Measurements from ENCODE around the gene MBD6.
"Not testable (repeated sequence)": the region's sequence is repeated elsewhere in the genome, so short reads cannot be mapped to it uniquely, and the experiment has no call there.

MBD6 gene

DNA sequence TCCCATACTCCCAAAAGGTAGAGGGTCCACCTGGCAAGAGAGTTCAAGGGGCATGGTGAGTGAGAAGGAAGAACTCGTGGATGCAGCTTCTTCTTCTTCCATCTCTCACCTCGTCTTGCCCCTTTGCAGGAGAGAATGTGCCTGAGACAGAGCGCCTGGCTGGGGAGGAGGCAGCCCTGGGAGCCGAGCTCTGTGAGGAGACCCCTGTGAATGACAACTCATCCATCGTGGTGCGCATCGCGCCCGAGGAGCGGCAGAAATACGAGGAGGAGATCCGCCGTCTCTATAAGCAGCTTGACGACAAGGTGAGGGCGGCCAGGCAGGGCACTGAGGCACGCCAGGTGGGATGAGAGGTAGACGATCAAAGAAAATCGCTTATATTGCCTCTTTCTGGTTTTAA, 47.2 kb downstream of the MBD6 start:
- TF ChIP-seq, protein P1, sequence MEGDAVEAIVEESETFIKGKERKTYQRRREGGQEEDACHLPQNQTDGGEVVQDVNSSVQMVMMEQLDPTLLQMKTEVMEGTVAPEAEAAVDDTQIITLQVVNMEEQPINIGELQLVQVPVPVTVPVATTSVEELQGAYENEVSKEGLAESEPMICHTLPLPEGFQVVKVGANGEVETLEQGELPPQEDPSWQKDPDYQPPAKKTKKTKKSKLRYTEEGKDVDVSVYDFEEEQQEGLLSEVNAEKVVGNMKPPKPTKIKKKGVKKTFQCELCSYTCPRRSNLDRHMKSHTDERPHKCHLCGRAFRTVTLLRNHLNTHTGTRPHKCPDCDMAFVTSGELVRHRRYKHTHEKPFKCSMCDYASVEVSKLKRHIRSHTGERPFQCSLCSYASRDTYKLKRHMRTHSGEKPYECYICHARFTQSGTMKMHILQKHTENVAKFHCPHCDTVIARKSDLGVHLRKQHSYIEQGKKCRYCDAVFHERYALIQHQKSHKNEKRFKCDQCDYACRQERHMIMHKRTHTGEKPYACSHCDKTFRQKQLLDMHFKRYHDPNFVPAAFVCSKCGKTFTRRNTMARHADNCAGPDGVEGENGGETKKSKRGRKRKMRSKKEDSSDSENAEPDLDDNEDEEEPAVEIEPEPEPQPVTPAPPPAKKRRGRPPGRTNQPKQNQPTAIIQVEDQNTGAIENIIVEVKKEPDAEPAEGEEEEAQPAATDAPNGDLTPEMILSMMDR (IDR thresholded peaks at IDR 0.05; ENCODE audit: insufficient read depth, low read depth, low read length, missing control alignments): no peak
- DNase-seq (ENCODE audit: low read depth): no peak
- no peak overlapping the region for H3K4me3 ChIP-seq (ENCODE audit: low read length)

DNA sequence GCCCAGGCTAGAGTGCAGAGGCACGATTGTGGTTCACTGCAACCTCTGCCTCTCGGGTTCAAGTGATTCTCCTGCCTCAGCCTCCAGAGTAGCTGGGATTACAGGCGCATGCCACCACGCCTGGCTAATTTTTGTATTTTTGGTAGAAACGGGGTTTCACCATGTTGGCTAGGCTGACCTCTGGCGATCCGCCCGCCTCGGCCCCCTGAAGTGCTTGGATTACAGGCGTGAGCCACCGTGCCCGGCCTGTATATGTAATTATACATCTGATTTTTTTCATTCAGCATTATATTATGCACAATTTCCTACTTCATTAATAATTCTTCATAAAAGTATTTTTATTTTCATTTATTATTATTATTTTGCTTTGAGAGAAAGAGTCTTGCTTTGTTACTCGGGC, 47.8 kb downstream of the MBD6 start:
- not testable (repeated sequence) for H3K4me3 ChIP-seq (ENCODE audit: low read length); DNase-seq (ENCODE audit: low read depth)

DNA sequence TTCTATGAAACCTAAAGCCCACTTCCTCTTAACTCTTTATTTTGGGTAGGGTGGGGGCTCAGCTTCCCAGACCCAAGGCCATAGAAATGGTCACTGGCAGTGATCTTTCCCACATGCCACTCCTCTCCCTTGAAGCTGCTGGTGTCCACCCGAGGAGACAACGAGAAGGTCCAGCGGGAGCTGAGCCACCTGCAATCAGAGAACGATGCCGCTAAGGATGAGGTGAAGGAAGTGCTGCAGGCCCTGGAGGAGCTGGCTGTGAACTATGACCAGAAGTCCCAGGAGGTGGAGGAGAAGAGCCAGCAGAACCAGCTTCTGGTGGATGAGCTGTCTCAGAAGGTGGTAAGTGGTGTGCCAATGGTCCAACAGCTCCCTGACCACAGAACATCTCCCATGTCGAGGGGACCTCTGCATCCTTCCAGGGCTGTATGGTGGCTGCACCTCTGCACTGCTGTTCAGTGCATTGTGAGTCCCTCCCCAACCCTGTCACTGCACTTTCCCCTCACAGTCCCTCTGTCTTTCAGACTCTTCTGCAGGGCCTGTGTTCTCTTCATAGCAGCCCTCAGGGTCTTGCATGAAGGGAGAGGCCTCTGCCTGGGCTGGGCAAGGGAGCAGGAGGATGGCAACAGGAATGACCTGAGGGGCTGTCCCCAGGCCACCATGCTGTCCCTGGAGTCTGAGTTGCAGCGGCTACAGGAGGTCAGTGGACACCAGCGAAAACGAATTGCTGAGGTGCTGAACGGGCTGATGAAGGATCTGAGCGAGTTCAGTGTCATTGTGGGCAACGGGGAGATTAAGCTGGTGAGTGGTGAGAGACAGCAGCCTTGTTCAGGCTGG, 49.5 kb downstream of the MBD6 start:
- DNase-seq (ENCODE audit: low read depth): no peak
- no peak overlapping the region for H3K4me3 ChIP-seq (ENCODE audit: low read length)
- TF ChIP-seq, protein P1 (IDR thresholded peaks at IDR 0.05; ENCODE audit: insufficient read depth, low read depth, low read length, missing control alignments): no peak

DNA sequence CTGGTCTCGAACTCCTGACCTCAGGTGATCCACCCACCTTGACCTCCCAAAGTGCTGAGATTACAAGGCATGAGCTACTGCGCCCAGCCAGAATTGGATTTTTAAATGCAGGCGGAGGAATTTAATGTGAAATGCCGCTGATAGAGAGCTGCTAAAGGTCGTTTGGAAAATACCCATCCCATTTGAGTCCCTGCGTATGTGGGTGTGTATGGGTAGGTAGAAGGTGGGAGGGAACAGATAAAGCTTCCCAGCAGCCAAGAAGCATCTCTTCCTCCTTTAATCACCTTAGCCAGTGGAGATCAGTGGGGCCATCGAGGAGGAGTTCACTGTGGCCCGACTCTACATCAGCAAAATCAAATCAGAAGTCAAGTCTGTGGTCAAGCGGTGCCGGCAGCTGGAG, 52.2 kb downstream of the MBD6 start:
- DNase-seq (ENCODE audit: low read depth): no peak
- no peak overlapping the region for H3K4me3 ChIP-seq (ENCODE audit: low read length)
- TF ChIP-seq, protein P1 (IDR thresholded peaks at IDR 0.05; ENCODE audit: insufficient read depth, low read depth, low read length, missing control alignments): no peak

DNA sequence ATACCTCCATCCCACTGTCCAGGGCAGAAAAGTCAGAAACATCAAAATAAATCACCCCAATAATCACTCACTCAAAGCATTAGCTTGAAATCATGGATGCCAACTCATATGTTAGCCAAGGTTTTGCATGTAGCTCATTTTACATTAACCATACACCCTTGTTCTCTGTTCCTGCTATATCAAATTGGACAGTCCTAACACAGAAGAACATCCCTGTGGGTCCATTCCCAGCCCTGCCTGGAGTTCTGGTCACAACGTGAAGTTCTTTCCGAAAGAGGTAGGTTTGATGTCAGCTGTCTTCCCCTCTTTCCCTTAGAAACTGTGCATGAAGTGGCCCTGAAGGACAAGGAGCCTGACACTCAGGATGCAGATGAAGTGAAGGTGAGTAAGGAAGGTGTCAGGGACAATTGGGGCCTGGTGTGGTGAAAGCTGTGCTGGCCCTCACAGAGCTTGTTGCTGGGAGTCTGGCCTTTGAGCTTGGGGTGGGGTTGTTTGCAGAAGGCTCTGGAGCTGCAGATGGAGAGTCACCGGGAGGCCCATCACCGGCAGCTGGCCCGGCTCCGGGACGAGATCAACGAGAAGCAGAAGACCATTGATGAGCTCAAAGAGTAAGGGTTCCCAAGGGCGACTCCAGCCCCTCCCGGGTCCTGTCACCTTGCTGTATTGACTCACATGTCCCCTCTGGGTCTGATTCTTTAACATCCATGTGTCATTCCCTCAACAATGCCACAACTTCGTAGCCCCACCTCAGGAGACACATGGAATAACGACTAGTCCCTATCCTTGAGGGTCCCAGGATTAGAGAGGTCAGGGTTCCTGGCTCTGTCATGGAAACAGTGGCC, 53.4 kb downstream of the MBD6 start:
- H3K4me3 ChIP-seq (ENCODE audit: low read length): no peak overlapping the region
- no peak for DNase-seq (ENCODE audit: low read depth)
- TF ChIP-seq, protein P1 (IDR thresholded peaks at IDR 0.05; ENCODE audit: insufficient read depth, low read depth, low read length, missing control alignments): no peak

DNA sequence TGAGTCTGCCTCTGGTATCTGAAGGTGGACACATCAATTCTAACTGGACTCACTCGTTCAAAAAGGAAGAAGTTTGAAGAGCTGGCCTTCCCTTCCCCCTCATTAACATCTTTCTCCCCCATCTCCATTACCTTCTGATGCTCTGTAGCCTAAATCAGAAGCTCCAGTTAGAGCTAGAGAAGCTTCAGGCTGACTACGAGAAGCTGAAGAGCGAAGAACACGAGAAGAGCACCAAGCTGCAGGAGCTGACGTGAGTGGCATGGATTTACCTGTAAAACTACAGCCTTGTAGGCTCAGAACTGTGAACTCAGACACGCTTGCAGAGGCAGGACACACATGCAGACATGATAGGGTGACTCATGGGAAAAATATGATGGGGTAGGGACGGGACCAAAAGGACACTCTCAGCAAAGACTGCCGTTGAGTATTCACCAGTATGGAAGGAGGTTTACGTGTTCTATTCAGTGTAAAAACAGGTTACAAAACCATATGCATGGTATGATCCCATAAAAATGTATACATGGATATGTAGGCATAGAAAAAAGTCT, 54.1 kb downstream of the MBD6 start:
- no peak overlapping the region for H3K4me3 ChIP-seq (ENCODE audit: low read length)
- TF ChIP-seq, protein P1 (IDR thresholded peaks at IDR 0.05; ENCODE audit: insufficient read depth, low read depth, low read length, missing control alignments): no peak
- peak; percentile 57 for DNase-seq (ENCODE audit: low read depth)

Measured in epithelial cell of esophagus (primary cell).